ENCODE data around the gene TESPA1. TPM values are rescaled to one million over a fixed set of nuclear protein-coding genes. Genes with fewer than 3 reads are reported as not detected.
"Not testable (repeated sequence)": the region's sequence is repeated elsewhere in the genome, so short reads cannot be mapped to it uniquely, and the experiment has no call there.

Gene TESPA1
- polyA plus RNA-seq, 1 of the 3 experiments (the other 2 are of a cell fraction): not detected

DNA sequence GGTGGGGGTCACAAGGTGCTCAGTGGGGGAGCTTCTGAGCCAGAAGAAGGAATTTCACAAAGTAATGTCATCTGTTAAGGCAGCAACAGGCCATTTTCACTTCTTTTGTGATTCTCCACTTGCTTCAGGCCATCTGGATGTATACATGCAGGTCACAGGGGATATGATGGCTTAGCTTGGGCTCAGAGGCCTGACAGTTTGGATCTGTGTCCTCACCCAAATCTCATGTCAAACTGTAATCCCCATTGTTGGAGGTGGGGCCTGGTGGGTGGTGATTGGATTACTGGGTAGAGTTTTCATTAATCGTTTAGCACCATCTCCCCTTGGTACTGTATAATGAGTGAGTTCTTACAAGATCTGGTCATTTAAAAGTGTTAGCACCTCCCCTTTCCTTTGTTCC, 36.4 kb downstream of the TESPA1 start:
- Histone ChIP-seq H3K27ac (ENCODE audit: low read depth in 2 of 2, low read length in 1 of 2) (no peak overlapping the region), H3K9me3 (no peaks in the 10 kb centered on the region), H3K4me2 (no peak overlapping the region), H3F3A (replicated peaks; ENCODE audit: insufficient read depth) (no peaks in the 10 kb centered on the region), H3K4me1 (ENCODE audit: control insufficient read depth in 1 of 2, insufficient read depth in 2 of 2, low read depth in 1 of 2, low read length in 1 of 2) (no peaks in the 10 kb centered on the region), H4K20me1 (ENCODE audit: insufficient read depth) (no peaks in the 10 kb centered on the region), H3K9me2 (no peaks in the 10 kb centered on the region), H3K4me3 (ENCODE audit: low read depth in 2 of 2, low read length in 1 of 2) (no peak overlapping the region), H3K9ac (no peak overlapping the region), H3K79me2 (ENCODE audit: insufficient read depth) (no peaks in the 10 kb centered on the region), H2AFZ (ENCODE audit: low read depth) (no peak overlapping the region), H3K36me3 (replicated peaks in 1 of 2; ENCODE audit: control insufficient read depth in 1 of 2, insufficient read depth in 2 of 2, low read length in 1 of 2) (no peaks in the 10 kb centered on the region), H3K27me3 (ENCODE audit: insufficient read depth) (peaks cover 19% of the 10 kb centered on the region)
- no peak for DNase-seq
- CTCF ChIA-PET: no interaction called here
- TF ChIP-seq RFX5 (IDR thresholded peaks at IDR 0.05; ENCODE audit: low read length): no peak
- TF ChIP-seq MAX (IDR thresholded peaks at IDR 0.05; ENCODE audit: low read depth): no peak
- no peak for TF ChIP-seq GABPA (IDR thresholded peaks at IDR 0.05; ENCODE audit: low read depth)
- POLR2A ChIA-PET: interaction anchor here (0.6 kb wide), 1 partner anchor 334 kb away, joined by 3 read pairs; no protein-coding TSS in a partner anchor
- WGBS (ENCODE audit: low lambda C conversion rate): 0% methylated on average over 1 of the region's 1 CpG

- WGBS (ENCODE audit: low lambda C conversion rate): 4% methylated on average over 2 of the region's 2 CpGs
- CTCF ChIA-PET: no interaction called here
Observed at GRCh38 chr12:54945082-54945481, 39.5 kb downstream of the TESPA1 start.

DNA sequence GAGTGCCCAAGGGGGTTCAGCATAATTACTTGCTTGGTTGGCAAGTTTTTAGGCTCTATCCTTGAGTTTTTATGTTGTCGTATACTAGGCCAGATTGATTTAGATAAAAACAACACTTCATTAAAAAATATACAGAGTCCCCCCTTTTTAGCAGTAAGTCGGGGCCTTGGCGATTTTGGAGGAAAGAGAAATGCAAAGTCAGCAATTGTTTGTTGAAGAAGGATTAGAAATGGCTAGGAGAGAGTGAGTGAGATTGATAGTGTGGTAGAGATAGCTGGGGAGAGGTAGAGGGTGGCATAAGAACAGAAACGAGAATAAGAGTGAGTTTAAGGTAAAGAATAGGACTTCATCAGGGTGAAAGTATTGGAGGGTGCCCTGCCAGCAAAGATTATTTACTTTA, 41.3 kb downstream of the TESPA1 start:
- CTCF ChIA-PET; H2AFZ ChIP-seq (ENCODE audit: low read depth); H3K4me3 ChIP-seq (ENCODE audit: low read depth in 2 of 2, low read length in 1 of 2): not testable (repeated sequence)

More at GRCh38 chr12:54945082-54945481, 39.5 kb downstream of the TESPA1 start:
- no peaks in the 10 kb centered on the region for H3F3A ChIP-seq (replicated peaks; ENCODE audit: insufficient read depth)
- no peaks in the 10 kb centered on the region for H3K4me1 ChIP-seq (ENCODE audit: control insufficient read depth in 1 of 2, insufficient read depth in 2 of 2, low read depth in 1 of 2, low read length in 1 of 2)
- no peaks in the 10 kb centered on the region for H3K36me3 ChIP-seq (replicated peaks in 1 of 2; ENCODE audit: control insufficient read depth in 1 of 2, insufficient read depth in 2 of 2, low read length in 1 of 2)
- POLR2A ChIA-PET: no interaction called here
- no peak overlapping the region for H3K4me2 ChIP-seq
- H4K20me1 ChIP-seq (ENCODE audit: insufficient read depth): no peaks in the 10 kb centered on the region
- TF ChIP-seq GATA2 (CRISPR knock-in tag; IDR thresholded peaks at IDR 0.05) (no peak), REST (IDR thresholded peaks at IDR 0.05; ENCODE audit: low read depth, low read length) (no peak), NRF1 (IDR thresholded peaks at IDR 0.05; ENCODE audit: low read depth, low read length) (no peak), MEF2A (IDR thresholded peaks at IDR 0.05; ENCODE audit: borderline replicate concordance, low read depth) (no peak), PBX3 (IDR thresholded peaks at IDR 0.05) (no peak)
- H3K27me3 ChIP-seq (ENCODE audit: insufficient read depth): peaks cover 30% of the 10 kb centered on the region
- no peaks in the 10 kb centered on the region for H3K9me3 ChIP-seq
- no peak for DNase-seq
- H3K27ac ChIP-seq (ENCODE audit: low read depth in 2 of 2, low read length in 1 of 2): no peak overlapping the region
- H3K9ac ChIP-seq: no peak overlapping the region
- H2AFZ ChIP-seq (ENCODE audit: low read depth): no peak overlapping the region
- H3K4me3 ChIP-seq (ENCODE audit: low read depth in 2 of 2, low read length in 1 of 2): no peak overlapping the region
- H3K9me2 ChIP-seq: no peaks in the 10 kb centered on the region
- H3K79me2 ChIP-seq (ENCODE audit: insufficient read depth): no peaks in the 10 kb centered on the region

More for the DNA sequence above, 41.3 kb downstream of the TESPA1 start:
- H3K4me1 ChIP-seq (ENCODE audit: control insufficient read depth in 1 of 2, insufficient read depth in 2 of 2, low read depth in 1 of 2, low read length in 1 of 2); H3K27ac ChIP-seq (ENCODE audit: low read depth in 2 of 2, low read length in 1 of 2); H3K79me2 ChIP-seq (ENCODE audit: insufficient read depth); DNase-seq; H3K9me3 ChIP-seq; H3K9me2 ChIP-seq; H3K36me3 ChIP-seq (replicated peaks in 1 of 2; ENCODE audit: control insufficient read depth in 1 of 2, insufficient read depth in 2 of 2, low read length in 1 of 2); H4K20me1 ChIP-seq (ENCODE audit: insufficient read depth); H3K9ac ChIP-seq; H3K4me2 ChIP-seq; H3F3A ChIP-seq (replicated peaks; ENCODE audit: insufficient read depth); POLR2A ChIA-PET: not testable (repeated sequence)
- 6% methylated on average over 4 of the region's 4 CpGs for WGBS (ENCODE audit: low lambda C conversion rate)
- H3K27me3 ChIP-seq (ENCODE audit: insufficient read depth): peaks cover 35% of the 10 kb centered on the region
